Measurements from ENCODE around the gene SPATA20.

DNA sequence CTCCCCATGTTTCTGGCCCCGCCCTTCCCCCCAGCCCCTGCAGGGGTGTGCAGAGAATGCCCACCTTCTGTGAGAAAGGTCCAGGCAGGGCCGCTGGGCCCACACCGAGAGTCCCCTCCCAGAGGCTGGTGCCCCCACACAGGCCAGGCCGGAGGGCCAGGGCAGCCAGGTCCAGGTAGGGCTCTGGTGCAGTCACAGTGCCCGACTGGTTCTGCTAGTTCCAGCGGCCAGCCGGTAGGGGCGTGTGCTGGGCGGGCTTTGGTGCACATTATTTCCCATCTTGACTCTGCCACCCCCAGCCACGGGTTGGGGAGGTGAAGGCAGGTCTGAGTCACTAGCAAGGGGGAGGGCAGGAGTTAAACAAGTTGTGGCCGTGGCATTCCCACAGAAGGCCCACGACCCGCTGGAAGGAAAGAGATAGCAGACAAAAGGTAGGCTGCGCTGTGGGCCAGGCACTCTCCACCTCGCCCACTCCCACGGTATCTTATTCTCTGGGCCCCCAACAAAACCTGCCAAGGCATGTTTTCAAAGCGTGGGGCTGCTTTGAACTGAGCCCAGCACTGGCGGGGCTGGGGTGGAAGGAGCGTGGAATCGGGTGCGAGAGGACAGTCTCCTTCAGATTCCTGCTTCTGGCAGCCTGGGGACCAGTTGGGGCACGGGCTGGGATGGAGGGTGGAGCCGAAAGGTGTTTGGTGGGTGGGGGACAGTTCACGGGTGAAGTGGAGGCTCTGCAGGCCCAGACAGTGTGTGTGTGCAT, 12.6 kb upstream of the SPATA20 start:
- TF ChIP-seq, protein P1, sequence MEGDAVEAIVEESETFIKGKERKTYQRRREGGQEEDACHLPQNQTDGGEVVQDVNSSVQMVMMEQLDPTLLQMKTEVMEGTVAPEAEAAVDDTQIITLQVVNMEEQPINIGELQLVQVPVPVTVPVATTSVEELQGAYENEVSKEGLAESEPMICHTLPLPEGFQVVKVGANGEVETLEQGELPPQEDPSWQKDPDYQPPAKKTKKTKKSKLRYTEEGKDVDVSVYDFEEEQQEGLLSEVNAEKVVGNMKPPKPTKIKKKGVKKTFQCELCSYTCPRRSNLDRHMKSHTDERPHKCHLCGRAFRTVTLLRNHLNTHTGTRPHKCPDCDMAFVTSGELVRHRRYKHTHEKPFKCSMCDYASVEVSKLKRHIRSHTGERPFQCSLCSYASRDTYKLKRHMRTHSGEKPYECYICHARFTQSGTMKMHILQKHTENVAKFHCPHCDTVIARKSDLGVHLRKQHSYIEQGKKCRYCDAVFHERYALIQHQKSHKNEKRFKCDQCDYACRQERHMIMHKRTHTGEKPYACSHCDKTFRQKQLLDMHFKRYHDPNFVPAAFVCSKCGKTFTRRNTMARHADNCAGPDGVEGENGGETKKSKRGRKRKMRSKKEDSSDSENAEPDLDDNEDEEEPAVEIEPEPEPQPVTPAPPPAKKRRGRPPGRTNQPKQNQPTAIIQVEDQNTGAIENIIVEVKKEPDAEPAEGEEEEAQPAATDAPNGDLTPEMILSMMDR (IDR thresholded peaks at IDR 0.05), result peak; percentile 52
- TF ChIP-seq EZH2 (IDR thresholded peaks at IDR 0.05), result peak; percentile 36

All from neural progenitor cell (in vitro differentiated cells).